ENCODE results near the gene WDR90. TPM values are rescaled to one million over a fixed set of nuclear protein-coding genes. Genes with fewer than 3 reads are reported as not detected.

Gene WDR90
- total RNA-seq, 4 donors from 2014 or later: 29.8 to 154 (median 73.6) TPM

Other genes starting within 250 kb of the WDR90 start
- 100 to 1,000 TPM in 2 of 4 donors, 10 to 100 TPM in 2; 32.2 to 154 (median 105) TPM for gene DECR2, start 247.5 kb upstream of the WDR90 start, total RNA-seq
- 100 to 1,000 TPM in 2 of 4 donors, 10 to 100 TPM in 2; 55.5 to 136 (median 106) TPM for gene RAB11FIP3, start 223.7 kb upstream of the WDR90 start, total RNA-seq
- 100 to 1,000 TPM in 3 of 4 donors, 10 to 100 TPM in 1; 50.3 to 249 (median 167) TPM for gene CAPN15, start 121.7 kb upstream of the WDR90 start, total RNA-seq
- not detected for gene PRR35, start 89.0 kb upstream of the WDR90 start, total RNA-seq
- 10 to 100 TPM in 1 of 4 donors, 1 to 10 TPM in 3; 1.2 to 17.3 (median 1.5) TPM for gene NHLRC4, start 82.4 kb upstream of the WDR90 start, total RNA-seq
- 10 to 100 TPM; 33.1 to 65.6 (median 55.2) TPM for gene PIGQ, start 79.4 kb upstream of the WDR90 start, total RNA-seq
- 10 to 100 TPM; 27.2 to 83.6 (median 62.7) TPM for gene RAB40C, start 59.3 kb upstream of the WDR90 start, total RNA-seq
- 1 to 10 TPM; 2.5 to 6.2 (median 3.8) TPM for gene WFIKKN1, start 18.4 kb upstream of the WDR90 start, total RNA-seq
- gene METTL26, start 13.1 kb upstream of the WDR90 start, total RNA-seq: 100 to 1,000 TPM in 1 of 4 donors, 10 to 100 TPM in 3; 44.5 to 153 (median 60.2) TPM
- gene MCRIP2, start 7.5 kb upstream of the WDR90 start, total RNA-seq: 100 to 1,000 TPM; 114 to 260 (median 222) TPM
- 100 to 1,000 TPM; 110 to 416 (median 239) TPM for gene RHOT2, start 18.8 kb downstream of the WDR90 start, total RNA-seq
- 10 to 100 TPM in 2 of 4 donors, 1 to 10 TPM in 2; 4.1 to 13.6 (median 9.9) TPM for gene RHBDL1, start 26.3 kb downstream of the WDR90 start, total RNA-seq
- gene STUB1, start 31.0 kb downstream of the WDR90 start, total RNA-seq: 100 to 1,000 TPM in 3 of 4 donors, 10 to 100 TPM in 1; 96.0 to 291 (median 107) TPM
- gene JMJD8, start 35.0 kb downstream of the WDR90 start, total RNA-seq: 10 to 100 TPM; 45.6 to 56.1 (median 51.9) TPM
- gene WDR24, start 41.0 kb downstream of the WDR90 start, total RNA-seq: 10 to 100 TPM in 3 of 4 donors, 1 to 10 TPM in 1; 8.3 to 20.4 (median 15.4) TPM
- gene FBXL16, start 56.4 kb downstream of the WDR90 start, total RNA-seq: 1 to 10 TPM; 1.4 to 2.5 (median 1.9) TPM
- 10 to 100 TPM in 2 of 4 donors, 1 to 10 TPM in 2; 4.0 to 33.8 (median 8.9) TPM for gene METRN, start 65.8 kb downstream of the WDR90 start, total RNA-seq
- gene ANTKMT, start 71.8 kb downstream of the WDR90 start, total RNA-seq: 10 to 100 TPM; 52.8 to 93.9 (median 72.0) TPM
- gene CCDC78, start 77.1 kb downstream of the WDR90 start, total RNA-seq: 10 to 100 TPM in 1 of 4 donors, 1 to 10 TPM in 3; 2.1 to 13.2 (median 6.3) TPM
- gene HAGHL, start 77.7 kb downstream of the WDR90 start, total RNA-seq: 10 to 100 TPM in 1 of 4 donors, 1 to 10 TPM in 2, under 1 TPM in 1; 0.53 to 42.9 (median 3.4) TPM
- 100 to 1,000 TPM in 2 of 4 donors, 10 to 100 TPM in 2; 73.4 to 164 (median 117) TPM for gene CIAO3, start 91.6 kb downstream of the WDR90 start, total RNA-seq
- gene MSLN, start 111.4 kb downstream of the WDR90 start, total RNA-seq: 1 to 10 TPM in 3 of 4 donors, not detected in 1; 2.6 to 7.7 (median 5.4) TPM
- gene RPUSD1, start 139.0 kb downstream of the WDR90 start, total RNA-seq: 10 to 100 TPM; 31.0 to 42.1 (median 37.4) TPM
- 10 to 100 TPM; 12.1 to 91.6 (median 19.0) TPM for gene CHTF18, start 139.3 kb downstream of the WDR90 start, total RNA-seq
- 1 to 10 TPM in 1 of 4 donors, not detected in 3; 1.9 TPM for gene GNG13, start 151.4 kb downstream of the WDR90 start, total RNA-seq